DND-41 (cell line): Measurements from ENCODE around the gene PRMT3.

Experiments
- ATAC-seq: fragments of 200-7000 bp; cut with Tn5 transposase; 3 replicates; pipeline ENCODE4 v1.9.1; 2021; ENCODE audit warnings: low read depth; ENCODE audit not compliant: insufficient read depth
- DNase-seq: peaks from one replicate; pipeline ENCODE4 v3.0.0-alpha.2; 2020
- H2AFZ ChIP-seq: 2 replicates; pipeline ENCODE4 v1.6.0; 2012; ENCODE audit warnings: low read depth, low read length
- H3K27ac ChIP-seq: 2 replicates; pipeline ENCODE4 v1.5.1; 2012; ENCODE audit warnings: low read length, inconsistent platforms
- H3K27me3 ChIP-seq: fragments of 200-600 bp; sonication (generic); 2 replicates; pipeline ENCODE4 v1.6.0; 2012; ENCODE audit warnings: low read length, mild to moderate bottlenecking, inconsistent platforms; ENCODE audit not compliant: insufficient read depth, poor library complexity
- H3K36me3 ChIP-seq: 2 replicates; pipeline ENCODE4 v1.5.1; 2012; ENCODE audit warnings: low read length, inconsistent platforms; ENCODE audit not compliant: insufficient read depth
- H3K4me1 ChIP-seq: 2 replicates; pipeline ENCODE4 v1.5.1; 2012; ENCODE audit warnings: mild to moderate bottlenecking, low read length; ENCODE audit not compliant: insufficient read depth
- H3K4me2 ChIP-seq: 2 replicates; pipeline ENCODE4 v1.6.0; 2012; ENCODE audit warnings: mild to moderate bottlenecking, moderate library complexity, low read length, inconsistent platforms; ENCODE audit not compliant: insufficient read depth
- H3K4me3 ChIP-seq, 2 experiments: fragments of 200-600 bp in 1 of 2; shearing (Covaris generic) in 1 of 2; 2 replicates each; pipeline ENCODE4 v1.5.1; 2012 to 2016; ENCODE audit warnings: inconsistent platforms in 2 of 2, low read length in 2 of 2, mild to moderate bottlenecking in 2 of 2, low read depth in 1 of 2, moderate library complexity in 1 of 2
- H3K79me2 ChIP-seq: 2 replicates; pipeline ENCODE4 v1.6.0; 2012; ENCODE audit warnings: low read length, inconsistent platforms; ENCODE audit not compliant: insufficient read depth
- H3K9ac ChIP-seq: 2 replicates; pipeline ENCODE4 v1.6.0; 2012; ENCODE audit warnings: low read depth, mild to moderate bottlenecking, inconsistent platforms, low read length, moderate library complexity
- H3K9me3 ChIP-seq: 2 replicates; pipeline ENCODE4 v1.5.1; 2012; ENCODE audit warnings: low read length, moderate library complexity, mild to moderate bottlenecking, inconsistent platforms; ENCODE audit not compliant: insufficient read depth, severe bottlenecking
- H4K20me1 ChIP-seq: 2 replicates; pipeline ENCODE4 v1.6.0; 2012; ENCODE audit warnings: low read length; ENCODE audit not compliant: insufficient read depth
- CTCF ChIP-seq: IDR thresholded peaks from 2 replicates; pipeline ENCODE4 v1.5.1; 2012; ENCODE audit warnings: borderline replicate concordance, low read length, moderate library complexity, mild to moderate bottlenecking; ENCODE audit not compliant: poor library complexity, severe bottlenecking; ENCODE audit errors: extremely low read depth
- EZH2 ChIP-seq: IDR thresholded peaks from 3 replicates; pipeline ENCODE4 v1.6.1; 2012; ENCODE audit warnings: borderline replicate concordance, low read depth, mild to moderate bottlenecking, moderate library complexity, low read length, inconsistent platforms; ENCODE audit not compliant: severe bottlenecking

Gene PRMT3

DNA sequence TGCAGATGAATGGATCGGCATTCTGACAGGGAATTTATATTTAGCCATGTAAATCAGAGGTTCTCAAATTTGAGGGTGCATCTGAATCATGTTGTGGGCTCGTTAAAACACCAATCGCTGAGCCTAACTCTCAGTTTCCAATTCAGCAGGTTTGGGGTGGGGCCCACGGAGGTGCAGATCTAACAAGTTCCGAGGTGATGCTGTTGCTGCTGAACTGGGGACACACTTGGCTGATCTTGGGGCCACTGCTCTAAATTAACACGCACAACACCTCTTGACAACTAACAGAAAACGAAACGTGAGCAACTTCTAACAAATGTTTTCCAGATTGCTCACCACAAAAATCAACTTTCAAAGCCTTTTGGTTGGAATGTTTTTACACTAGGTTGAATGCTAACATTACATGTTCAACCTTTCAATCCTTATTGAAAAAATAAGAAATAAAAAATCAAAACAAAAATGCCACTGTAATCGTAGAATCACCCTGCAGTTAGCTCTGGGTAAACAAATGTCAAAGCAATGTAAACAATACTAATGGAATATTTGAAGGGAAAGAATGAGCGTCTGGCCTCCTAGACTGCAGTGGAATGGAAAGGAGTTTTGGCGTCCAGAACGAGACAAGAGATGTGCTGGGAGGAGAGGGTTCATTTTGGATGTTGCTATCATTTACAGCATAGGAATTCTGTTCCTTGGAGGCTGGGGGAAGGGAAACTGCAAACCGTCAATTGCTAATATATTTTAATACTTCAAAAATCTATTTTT lies 143.6 kb downstream of the PRMT3 start:
- no peak overlapping the region for H3K4me3 ChIP-seq
- ATAC-seq = no peak

DNA sequence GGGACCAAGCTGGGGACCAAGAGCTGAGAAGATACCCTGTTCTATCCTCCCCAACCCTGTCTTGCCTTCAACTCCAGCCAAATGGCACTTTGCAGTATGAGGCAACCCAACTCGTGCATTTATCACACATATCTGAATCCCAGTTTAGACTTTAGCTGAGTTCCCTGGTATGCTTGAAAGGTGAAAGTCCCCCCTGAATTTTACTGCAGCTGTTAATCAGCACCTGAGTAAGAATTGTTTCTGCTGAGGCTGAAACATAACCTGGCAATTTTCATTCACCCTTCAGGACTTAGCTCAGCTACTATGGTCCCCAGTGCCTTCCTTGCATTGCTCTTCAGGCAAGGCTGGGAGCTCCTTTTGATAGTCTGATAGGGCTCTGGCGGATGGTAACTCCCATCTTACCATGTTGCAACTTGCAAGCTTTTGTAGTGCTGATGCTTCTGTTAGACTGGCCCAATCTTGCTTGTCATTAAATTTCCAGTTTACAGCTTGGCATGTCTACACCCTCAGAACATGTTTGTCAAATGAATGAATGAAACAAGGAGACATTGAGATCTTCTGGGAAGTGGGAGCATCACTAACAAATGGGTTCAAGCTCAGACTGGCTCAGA lies 147.9 kb downstream of the PRMT3 start:
- ATAC-seq = no peak

More for the DNA sequence above, 143.6 kb downstream of the PRMT3 start:
- Histone ChIP-seq H3K4me2 (no peak overlapping the region), H3K36me3 (no peaks in the 10 kb centered on the region), H3K4me1 (no peaks in the 10 kb centered on the region), H2AFZ (no peak overlapping the region), H3K27ac (no peak overlapping the region), H3K79me2 (no peaks in the 10 kb centered on the region), H3K9ac (no peak overlapping the region), H3K9me3 (no peaks in the 10 kb centered on the region), H4K20me1 (no peaks in the 10 kb centered on the region), H3K27me3 (peaks cover 2% of the 10 kb centered on the region)
- no peak for TF ChIP-seq CTCF
- no peak for TF ChIP-seq EZH2
- DNase-seq = no peak

DNA sequence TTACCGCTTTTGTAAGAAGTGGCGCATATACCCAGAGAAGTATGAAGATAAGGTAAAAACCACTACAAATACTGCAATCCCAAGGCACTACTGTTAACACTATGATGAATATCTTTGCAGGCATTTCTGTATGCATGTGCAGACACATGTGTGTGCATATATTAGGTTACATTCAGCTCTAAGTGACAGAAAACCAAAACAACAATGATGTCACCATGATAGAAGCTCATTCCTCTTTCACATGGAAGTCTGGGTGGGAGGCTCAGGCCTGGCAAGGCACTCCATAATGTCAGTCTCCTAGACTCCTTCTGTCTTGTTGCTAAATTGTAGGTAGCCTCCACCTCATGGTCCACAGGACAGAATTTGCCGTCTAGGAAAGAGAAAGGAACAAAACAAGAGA lies 148.8 kb downstream of the PRMT3 start:
- H3K27me3 ChIP-seq = peaks cover 2% of the 10 kb centered on the region
- no peak overlapping the region for H3K4me3 ChIP-seq
- H3K27ac ChIP-seq = no peak overlapping the region
- no peak overlapping the region for H3K9ac ChIP-seq
- no peak for DNase-seq
- H3K36me3 ChIP-seq = no peaks in the 10 kb centered on the region
- TF ChIP-seq CTCF (no peak), EZH2 (no peak)
- no peaks in the 10 kb centered on the region for H3K9me3 ChIP-seq
- ATAC-seq = no peak
- H4K20me1 ChIP-seq = no peaks in the 10 kb centered on the region
- H3K4me2 ChIP-seq = no peak overlapping the region
- no peak overlapping the region for H2AFZ ChIP-seq
- no peaks in the 10 kb centered on the region for H3K79me2 ChIP-seq
- H3K4me1 ChIP-seq = no peaks in the 10 kb centered on the region

More for the DNA sequence above, 147.9 kb downstream of the PRMT3 start:
- Histone ChIP-seq H3K4me3 (no peak overlapping the region), H3K27me3 (peaks cover 2% of the 10 kb centered on the region), H3K36me3 (no peaks in the 10 kb centered on the region), H3K4me1 (no peaks in the 10 kb centered on the region), H3K27ac (no peak overlapping the region), H3K4me2 (no peak overlapping the region), H3K79me2 (no peaks in the 10 kb centered on the region), H3K9ac (no peak overlapping the region), H3K9me3 (no peaks in the 10 kb centered on the region), H2AFZ (no peak overlapping the region), H4K20me1 (no peaks in the 10 kb centered on the region)
- TF ChIP-seq EZH2 (no peak), CTCF (no peak)
- DNase-seq = no peak
